GM12891 (cell line): ENCODE measurements around the gene ZKSCAN4.

Experiments
- PAX5 ChIP-seq: IDR thresholded peaks from 2 replicates; pipeline ENCODE4 v1.6.1; 2011; ENCODE audit warnings: low read length, moderate library complexity, mild to moderate bottlenecking; ENCODE audit not compliant: insufficient read depth, severe bottlenecking
- POLR2A ChIP-seq: IDR thresholded peaks from 2 replicates; pipeline ENCODE4 v1.6.1; 2011; ENCODE audit warnings: low read depth, low read length, control low read depth
- POLR2AphosphoS5 ChIP-seq: IDR thresholded peaks from 2 replicates; pipeline ENCODE4 v1.6.1; 2011; ENCODE audit warnings: low read depth, low read length, control low read depth
- TAF1 ChIP-seq: IDR thresholded peaks from 2 replicates; pipeline ENCODE4 v1.6.1; 2011; ENCODE audit warnings: low read depth, low read length, control low read depth

DNA sequence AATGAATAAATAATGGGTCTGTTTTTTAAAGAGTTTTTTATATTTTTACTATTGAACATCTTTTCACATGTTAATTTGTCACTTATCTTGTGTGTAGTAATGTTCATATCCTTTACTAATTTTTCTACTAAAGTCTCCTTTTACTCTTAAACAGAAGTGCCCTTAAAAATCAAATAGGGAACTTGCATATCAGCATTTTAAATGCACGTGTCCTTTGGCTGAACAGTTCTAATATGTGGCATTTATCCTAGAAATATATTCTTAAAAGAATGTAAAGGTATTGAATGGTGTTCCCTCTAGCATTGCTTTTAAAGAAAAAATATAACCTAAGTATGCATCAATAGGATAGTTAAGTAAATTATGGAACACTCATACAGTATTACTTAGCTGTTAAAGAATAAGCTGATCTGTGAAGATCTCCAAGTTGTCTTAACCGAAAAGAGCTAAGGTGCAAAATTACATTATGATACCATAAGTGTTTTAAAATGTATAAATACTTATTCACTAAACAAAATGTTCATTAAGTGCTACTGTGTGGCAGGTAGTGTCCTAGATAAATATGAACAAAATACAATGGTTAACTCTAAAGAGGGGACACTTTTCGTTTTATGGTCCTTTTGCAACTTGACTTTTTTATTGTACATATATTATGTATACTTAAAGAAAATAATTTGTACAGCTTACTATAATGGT lies 28.7 kb upstream of the ZKSCAN4 start:
- TF ChIP-seq POLR2AphosphoS5 (no peak), POLR2A (no peak), TAF1 (no peak), PAX5 (no peak)
